HG03575 (cell line): ENCODE measurements around the gene TMED10.

Source experiments
- ATAC-seq: cut with Tn5 transposase; IDR thresholded peaks from one replicate; pipeline ENCODE4 v1.9.1; 2021; ENCODE audit not compliant: unreplicated experiment, insufficient number of reproducible peaks, low FRiP score; ENCODE audit errors: extremely low read depth

The TMED10 gene

DNA sequence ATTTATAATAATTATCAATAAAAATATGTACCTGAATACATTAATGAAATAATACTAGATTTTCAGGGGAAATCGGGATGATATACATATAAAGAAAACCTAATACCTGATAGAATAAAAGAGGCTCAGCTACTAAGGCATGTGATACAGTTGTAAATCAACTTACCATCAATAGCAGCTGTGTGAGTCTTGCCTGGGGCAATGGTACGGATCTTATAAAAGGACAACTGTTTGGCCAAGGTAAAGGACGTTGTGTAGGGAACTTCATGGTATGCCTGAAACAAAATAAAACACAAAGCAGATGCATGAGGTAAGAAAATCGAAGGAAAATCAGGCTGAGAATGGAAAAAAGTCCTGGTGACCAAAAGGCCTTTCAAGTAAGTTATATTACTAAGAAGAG, 74.9 kb downstream of the TMED10 start:
- ATAC-seq, result no peak

GRCh38 chr14:75098682-75099081, 77.7 kb downstream of the TMED10 start:
- ATAC-seq, result no peak

GRCh38 chr14:75098212-75098611, 78.2 kb downstream of the TMED10 start:
- no peak for ATAC-seq

GRCh38 chr14:75096959-75097358, 79.5 kb downstream of the TMED10 start:
- no peak for ATAC-seq

- no peak for ATAC-seq
Observed at GRCh38 chr14:75095690-75096089, 80.7 kb downstream of the TMED10 start.

- ATAC-seq, result no peak
Observed at GRCh38 chr14:75094896-75095295, 81.5 kb downstream of the TMED10 start.

DNA sequence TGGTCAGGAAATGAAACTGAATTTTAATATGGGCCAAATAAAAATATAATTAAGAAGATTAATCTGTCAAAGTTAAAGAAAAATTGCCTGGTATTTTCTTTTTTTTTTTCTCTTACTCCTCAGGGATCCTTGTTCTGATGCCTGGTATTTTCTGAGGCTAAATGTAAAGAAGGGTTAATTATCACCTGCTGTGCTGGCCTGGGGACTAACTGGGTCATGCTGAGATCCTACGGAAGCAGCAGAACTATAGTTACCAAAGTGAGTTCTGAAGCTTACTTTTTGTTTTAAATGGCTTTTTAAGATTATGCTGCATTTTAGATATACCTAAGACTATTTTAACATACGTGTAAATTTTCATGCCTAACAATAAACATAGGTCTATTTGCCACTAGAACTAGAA, 83.7 kb downstream of the TMED10 start:
- no peak for ATAC-seq

- no peak for ATAC-seq
Observed at GRCh38 chr14:75091251-75091650, 85.2 kb downstream of the TMED10 start.

GRCh38 chr14:75090353-75090752, 86.1 kb downstream of the TMED10 start:
- ATAC-seq, result no peak

DNA sequence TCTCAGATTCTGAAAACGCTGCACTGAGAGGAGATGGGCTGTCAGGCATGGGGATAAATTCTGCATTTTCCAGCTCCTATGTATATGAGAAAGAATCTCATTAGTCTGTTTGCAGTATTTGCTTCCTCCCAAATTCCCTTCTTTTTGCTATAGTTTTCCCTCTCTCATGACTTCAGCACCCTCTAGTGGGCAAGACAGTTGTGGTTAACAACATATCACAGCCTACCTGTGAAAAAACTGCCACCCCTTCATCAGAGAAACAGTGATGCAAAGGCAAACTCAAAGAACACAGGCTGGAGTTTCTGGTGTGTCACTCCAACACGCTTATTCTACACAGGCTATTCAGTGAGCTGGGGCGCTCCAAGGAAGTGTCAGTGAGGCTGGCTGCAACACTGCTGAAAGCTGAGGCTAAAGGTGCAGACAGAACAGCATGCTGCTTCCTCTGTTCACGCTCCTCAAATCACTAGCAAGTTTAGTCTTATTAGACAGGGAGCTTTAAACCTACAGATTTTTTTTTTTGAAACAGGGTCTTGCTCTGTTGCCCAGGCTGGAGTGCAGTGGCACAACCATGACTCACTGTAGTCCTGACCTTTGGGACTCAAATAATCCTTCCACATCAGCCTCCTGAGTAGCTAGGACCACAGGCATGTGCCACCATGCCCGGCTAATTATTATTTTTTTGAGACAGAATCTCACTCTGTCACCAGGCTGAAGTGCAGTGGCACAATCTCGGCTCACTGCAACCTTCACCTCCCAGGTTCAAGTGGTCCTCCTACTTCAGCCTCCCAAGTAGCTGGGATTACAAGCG, 87.6 kb downstream of the TMED10 start:
- ATAC-seq, result no peak

- no peak for ATAC-seq
Observed at GRCh38 chr14:75088153-75088552, 88.3 kb downstream of the TMED10 start.

- no peak for ATAC-seq
Observed at GRCh38 chr14:75084513-75084912, 91.9 kb downstream of the TMED10 start.

GRCh38 chr14:75083271-75083670, 93.1 kb downstream of the TMED10 start:
- ATAC-seq, result no peak

- ATAC-seq, result no peak
Observed at GRCh38 chr14:75081660-75082229, 94.7 kb downstream of the TMED10 start.
